Muscle layer of colon (tissue), 2 donors: Measurements from ENCODE around the gene ABHD8.

Experiments used
- H3K27ac ChIP-seq: one replicate; pipeline ENCODE4 v1.7.0; 2013; ENCODE audit warnings: low read depth, mild to moderate bottlenecking, low read length, moderate library complexity
- H3K27me3 ChIP-seq, 2 donors: one replicate each; pipeline ENCODE4 v1.7.0; 2013; ENCODE audit warnings: low read length in 2 of 2, mild to moderate bottlenecking in 2 of 2; ENCODE audit not compliant: insufficient read depth in 2 of 2, control insufficient read depth in 1 of 2
- H3K36me3 ChIP-seq: one replicate; pipeline ENCODE4 v1.7.0; 2013; ENCODE audit warnings: mild to moderate bottlenecking, low read length; ENCODE audit not compliant: insufficient read depth
- H3K4me1 ChIP-seq: one replicate; pipeline ENCODE4 v1.7.0; 2013; ENCODE audit warnings: mild to moderate bottlenecking, low read length; ENCODE audit not compliant: insufficient read depth
- H3K4me3 ChIP-seq, 2 donors: one replicate each; pipeline ENCODE4 v1.7.0; 2013; ENCODE audit warnings: low read length in 2 of 2, low read depth in 1 of 2, mild to moderate bottlenecking in 1 of 2, moderate library complexity in 1 of 2
- H3K9ac ChIP-seq: one replicate; pipeline ENCODE4 v1.7.0; 2013; ENCODE audit warnings: low read length
- H3K9me3 ChIP-seq: one replicate; pipeline ENCODE4 v1.7.0; 2013; ENCODE audit warnings: mild to moderate bottlenecking, low read length
- donor health status: abdominal sarcoma.
- donor health status: Adenocarcinoma of cecum.

The ABHD8 gene

DNA sequence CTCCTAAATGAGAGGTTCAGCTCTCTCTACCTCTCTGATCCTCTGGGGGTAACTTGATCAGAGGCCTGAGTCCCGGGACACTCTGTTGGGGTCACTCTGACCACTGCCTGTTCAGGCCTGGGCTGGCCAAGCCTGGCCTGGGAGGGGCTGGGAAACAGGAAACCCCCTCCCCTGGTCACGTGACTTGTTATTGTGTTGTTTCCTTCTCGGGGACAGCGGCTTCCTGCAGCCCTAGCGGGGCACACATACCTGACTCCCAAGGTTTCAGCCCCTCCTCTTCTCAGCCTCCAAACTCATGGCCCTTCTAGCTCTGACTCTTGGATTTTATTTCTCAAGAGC lies 38.6 kb downstream of the ABHD8 start, which contains the start of gene USHBP1:
Gene USHBP1 (minus strand): TSS at position 105 of the 339 bp plus-strand sequence. CDS start 446 bp downstream, outside the sequence.
- H3K27ac ChIP-seq: no peak within 1 kb of the TSS
- no peak within 1 kb of the TSS for H3K9ac ChIP-seq
- H3K4me3 ChIP-seq: no peak within 1 kb of the TSS
- H3K4me1 ChIP-seq: peaks cover 9% of the 10 kb centered on the region
- no peaks in the 10 kb centered on the region for H3K27me3 ChIP-seq
- no peaks in the 10 kb centered on the region for H3K36me3 ChIP-seq
- no peaks in the 10 kb centered on the region for H3K9me3 ChIP-seq

DNA sequence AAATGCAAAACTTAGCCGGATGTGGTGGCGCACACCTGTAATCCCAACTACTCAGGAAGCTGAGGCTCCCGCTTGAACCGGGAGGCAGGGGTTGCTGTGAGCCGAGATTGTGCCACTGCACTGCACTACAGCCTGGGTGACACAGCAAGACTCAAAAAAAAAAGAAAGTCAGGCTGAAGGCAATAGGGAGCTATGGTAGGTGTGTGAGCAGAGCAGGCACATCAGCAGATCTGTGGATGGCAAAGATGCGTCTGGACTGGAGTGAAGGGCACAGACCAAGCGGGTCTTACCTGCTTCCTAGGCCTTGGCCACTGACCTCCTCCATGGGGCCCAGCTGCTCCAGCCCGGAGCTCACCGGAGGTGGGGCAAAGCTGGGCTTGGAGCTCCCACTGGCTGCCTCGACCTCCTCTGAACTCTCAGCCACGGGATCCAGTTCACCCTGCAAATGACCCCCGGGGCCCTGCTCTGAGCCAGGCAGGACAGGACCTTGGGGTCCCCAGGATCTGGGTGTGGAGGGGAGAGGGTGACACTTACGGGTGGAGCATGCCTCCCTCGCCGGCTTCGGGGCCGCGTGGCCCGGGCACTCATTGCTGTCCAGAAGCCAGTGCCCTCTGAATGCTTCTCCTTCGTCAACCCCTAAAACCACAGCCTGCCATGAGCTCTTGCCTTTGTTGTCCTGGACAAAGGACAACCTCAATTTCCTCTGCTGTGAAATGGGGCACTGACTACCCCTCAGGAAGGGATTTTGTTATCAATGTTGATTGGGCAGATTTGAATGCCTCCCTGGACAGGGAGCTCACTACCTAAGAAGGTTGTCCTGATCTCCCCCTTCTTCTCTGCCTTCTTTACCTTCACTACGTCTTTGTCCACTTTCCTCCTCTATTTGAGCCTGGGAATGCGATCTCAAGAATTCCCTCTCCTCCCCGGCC lies 39.2 kb downstream of the ABHD8 start:
- no peaks in the 10 kb centered on the region for H3K9me3 ChIP-seq
- H3K27ac ChIP-seq: no peak overlapping the region
- H3K9ac ChIP-seq: no peak overlapping the region
- H3K27me3 ChIP-seq: no peaks in the 10 kb centered on the region
- H3K4me3 ChIP-seq: no peak overlapping the region
- peaks cover 9% of the 10 kb centered on the region for H3K4me1 ChIP-seq
- H3K36me3 ChIP-seq: no peaks in the 10 kb centered on the region

DNA sequence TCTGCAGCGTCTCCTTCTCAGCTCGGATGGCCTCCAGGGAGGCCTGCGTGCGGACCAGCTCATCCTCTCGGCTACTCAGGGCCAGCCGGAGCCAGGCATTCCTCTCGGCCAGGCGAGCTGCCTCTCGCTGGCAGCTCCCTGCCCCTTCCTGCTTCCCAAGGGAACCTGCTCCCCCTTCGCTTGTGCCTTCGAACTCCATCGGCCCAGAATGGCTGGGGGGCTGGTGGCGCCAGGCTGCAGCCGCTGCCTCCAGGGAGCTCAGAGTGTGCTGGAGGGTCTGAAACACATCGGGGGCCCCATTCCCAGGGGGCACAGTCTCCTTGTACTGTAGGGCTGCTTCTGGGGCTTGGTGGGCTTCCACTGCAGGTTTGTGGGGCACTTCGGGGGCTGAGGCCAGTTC lies 40.7 kb downstream of the ABHD8 start:
- peaks cover 3% of the 10 kb centered on the region for H3K4me1 ChIP-seq
- no peaks in the 10 kb centered on the region for H3K36me3 ChIP-seq
- H3K9me3 ChIP-seq: no peaks in the 10 kb centered on the region
- H3K27ac ChIP-seq: no peak overlapping the region
- H3K4me3 ChIP-seq: no peak overlapping the region
- no peak overlapping the region for H3K9ac ChIP-seq
- no peaks in the 10 kb centered on the region for H3K27me3 ChIP-seq

DNA sequence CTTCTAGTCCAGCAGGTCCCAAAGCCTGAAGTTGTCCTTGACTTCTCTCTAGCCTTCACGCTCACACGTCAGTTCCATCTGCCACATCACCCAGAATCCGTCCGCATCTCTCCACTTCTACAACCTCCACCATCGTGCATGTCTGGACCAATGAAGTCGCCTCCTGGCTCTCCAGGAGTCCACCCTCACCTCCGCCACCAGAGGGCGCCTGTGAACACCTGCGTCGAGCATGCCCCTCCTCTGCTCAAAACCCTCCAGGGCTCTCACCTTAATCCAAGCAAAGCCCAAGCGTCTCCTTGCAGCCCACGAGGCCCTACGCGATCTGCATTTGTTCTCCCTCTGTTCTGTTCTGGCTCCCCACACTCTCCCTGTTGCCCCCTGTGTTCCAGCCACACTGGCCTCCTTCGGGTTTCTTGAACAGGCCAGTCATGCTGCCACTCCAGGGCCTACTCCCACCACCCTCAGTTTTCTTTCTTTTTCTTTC lies 42.3 kb downstream of the ABHD8 start:
- Histone ChIP-seq H3K9me3 (no peaks in the 10 kb centered on the region), H3K4me1 (no peaks in the 10 kb centered on the region), H3K27ac (no peak overlapping the region), H3K36me3 (no peaks in the 10 kb centered on the region), H3K27me3 (no peaks in the 10 kb centered on the region), H3K9ac (no peak overlapping the region), H3K4me3 (no peak overlapping the region)

DNA sequence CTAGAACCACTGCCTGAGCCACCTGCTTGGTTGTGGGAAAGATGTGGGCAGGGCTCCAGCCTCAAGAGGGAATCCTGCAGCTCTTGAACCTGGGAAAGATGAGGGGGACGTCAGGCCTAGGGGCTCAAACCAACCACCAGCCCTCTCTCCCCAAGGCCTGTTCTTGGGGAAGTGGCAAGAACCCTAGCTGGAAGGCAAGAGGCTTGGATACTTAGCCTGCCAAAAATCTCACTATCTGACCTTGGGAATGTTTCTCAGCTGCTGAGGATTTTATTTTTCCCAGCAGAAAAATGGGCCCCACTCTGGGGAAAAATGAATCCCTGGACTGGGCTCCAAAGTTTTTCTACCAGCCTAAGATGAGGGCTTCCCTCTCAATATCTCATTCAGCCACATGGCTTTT lies 43.3 kb downstream of the ABHD8 start:
- Histone ChIP-seq H3K9me3 (no peaks in the 10 kb centered on the region), H3K4me3 (no peak overlapping the region), H3K36me3 (no peaks in the 10 kb centered on the region), H3K27me3 (no peaks in the 10 kb centered on the region), H3K27ac (no peak overlapping the region), H3K4me1 (no peaks in the 10 kb centered on the region), H3K9ac (no peak overlapping the region)

DNA sequence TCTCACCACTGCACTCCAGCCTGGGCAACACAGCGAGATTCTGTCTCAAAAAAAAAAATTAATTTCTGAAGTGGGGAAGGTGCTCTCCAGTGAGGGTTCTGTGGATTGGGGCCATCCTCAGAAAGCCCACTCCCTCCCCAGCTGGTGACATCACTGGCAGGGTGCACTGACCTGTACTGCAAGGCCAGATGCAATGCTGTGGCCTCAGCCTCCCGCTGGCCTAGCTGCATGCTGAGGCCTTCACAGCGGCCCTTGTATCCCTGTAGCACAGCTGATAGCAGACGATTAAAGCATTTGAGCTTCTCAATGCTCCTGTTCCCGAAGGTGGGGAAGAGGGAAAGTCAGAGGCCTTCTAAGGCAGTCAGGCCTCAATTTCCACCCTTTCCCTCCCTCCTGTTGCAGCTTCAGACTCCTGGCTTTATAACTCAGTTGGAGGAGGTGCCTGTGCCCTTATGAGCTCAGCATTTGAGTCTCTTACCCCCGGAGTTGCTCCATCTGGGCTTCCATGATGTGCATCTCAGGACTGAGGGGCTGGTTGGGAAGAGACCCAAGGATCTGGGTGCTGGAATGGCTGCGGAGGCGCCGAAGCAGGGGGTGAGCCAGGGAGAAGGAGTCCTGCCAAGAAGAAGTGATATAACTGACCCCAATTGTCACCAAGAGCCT lies 44.0 kb downstream of the ABHD8 start:
- no peak overlapping the region for H3K9ac ChIP-seq
- H3K36me3 ChIP-seq: no peaks in the 10 kb centered on the region
- H3K4me1 ChIP-seq: no peaks in the 10 kb centered on the region
- no peaks in the 10 kb centered on the region for H3K9me3 ChIP-seq
- H3K27ac ChIP-seq: no peak overlapping the region
- no peak overlapping the region for H3K4me3 ChIP-seq
- H3K27me3 ChIP-seq: no peaks in the 10 kb centered on the region

DNA sequence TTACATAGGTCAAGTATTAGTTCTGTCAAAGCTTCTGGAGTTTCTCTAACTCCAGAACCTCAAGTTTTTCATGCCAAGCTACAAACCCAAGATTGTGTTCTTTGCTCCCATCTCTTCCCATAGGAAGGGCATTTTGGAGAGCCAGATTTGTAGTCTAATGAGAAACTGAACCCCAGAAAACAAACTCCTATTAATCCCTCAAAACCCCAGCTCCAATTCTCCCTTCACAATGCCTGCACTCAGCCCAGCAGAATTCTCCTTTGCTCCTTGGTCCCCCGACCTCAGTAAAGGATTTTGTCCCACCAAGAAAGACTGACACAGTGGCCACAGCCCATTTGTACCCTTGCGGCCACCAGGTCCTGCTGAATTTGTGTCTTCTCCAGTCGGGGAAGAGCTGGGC lies 47.1 kb downstream of the ABHD8 start:
- Histone ChIP-seq H3K36me3 (no peaks in the 10 kb centered on the region), H3K27ac (no peak overlapping the region), H3K27me3 (no peaks in the 10 kb centered on the region), H3K4me1 (no peaks in the 10 kb centered on the region), H3K9me3 (no peaks in the 10 kb centered on the region), H3K4me3 (no peak overlapping the region), H3K9ac (no peak overlapping the region)

DNA sequence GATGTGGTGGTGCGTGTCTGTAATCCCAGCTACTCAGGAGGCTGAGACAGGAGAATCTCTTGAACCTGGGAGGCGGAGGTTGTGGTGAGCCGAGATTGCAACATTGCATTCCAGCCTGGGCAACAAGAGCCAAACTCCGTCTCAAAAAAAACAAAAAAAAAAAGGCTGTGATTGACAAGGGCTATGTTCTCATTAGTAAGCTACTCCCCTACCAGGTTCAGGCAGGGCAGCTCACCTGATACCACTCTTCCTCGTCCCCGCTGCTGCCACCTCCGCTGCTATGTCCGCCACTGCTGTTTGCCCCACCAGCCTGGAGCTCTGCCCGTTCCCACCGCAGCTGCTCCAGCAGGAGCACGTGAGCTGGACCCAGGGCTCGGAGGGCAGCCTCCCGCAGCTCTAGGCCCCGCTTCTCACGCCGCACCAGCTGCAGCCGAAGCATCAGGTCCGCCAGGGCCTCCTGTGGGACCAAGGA lies 48.0 kb downstream of the ABHD8 start:
- Histone ChIP-seq H3K4me3 (no peak overlapping the region), H3K36me3 (no peaks in the 10 kb centered on the region), H3K9me3 (no peaks in the 10 kb centered on the region), H3K27ac (no peak overlapping the region), H3K9ac (no peak overlapping the region), H3K4me1 (no peaks in the 10 kb centered on the region), H3K27me3 (no peaks in the 10 kb centered on the region)

DNA sequence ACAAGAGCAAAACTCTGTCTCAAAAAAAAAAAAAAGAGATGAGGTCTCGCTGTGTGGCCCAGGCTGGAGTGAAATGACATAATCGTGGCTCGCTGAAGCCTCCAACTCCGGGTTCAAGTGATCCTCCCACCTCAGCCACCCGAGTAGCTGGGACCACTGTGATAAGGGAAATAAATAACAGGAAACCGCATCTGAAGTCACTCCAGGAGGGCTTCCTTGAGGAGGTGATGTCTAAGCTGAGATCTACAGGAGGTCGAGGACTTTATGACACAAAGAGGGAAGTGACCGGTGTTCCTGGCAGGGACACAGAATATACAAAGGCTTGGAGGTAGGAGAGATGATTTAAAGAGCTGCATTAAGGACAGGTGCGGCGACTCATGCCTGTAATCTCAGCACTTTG lies 48.6 kb downstream of the ABHD8 start:
- Histone ChIP-seq H3K27me3 (no peaks in the 10 kb centered on the region), H3K36me3 (no peaks in the 10 kb centered on the region), H3K4me3 (no peak overlapping the region), H3K9me3 (no peaks in the 10 kb centered on the region), H3K4me1 (no peaks in the 10 kb centered on the region), H3K27ac (no peak overlapping the region), H3K9ac (no peak overlapping the region)

DNA sequence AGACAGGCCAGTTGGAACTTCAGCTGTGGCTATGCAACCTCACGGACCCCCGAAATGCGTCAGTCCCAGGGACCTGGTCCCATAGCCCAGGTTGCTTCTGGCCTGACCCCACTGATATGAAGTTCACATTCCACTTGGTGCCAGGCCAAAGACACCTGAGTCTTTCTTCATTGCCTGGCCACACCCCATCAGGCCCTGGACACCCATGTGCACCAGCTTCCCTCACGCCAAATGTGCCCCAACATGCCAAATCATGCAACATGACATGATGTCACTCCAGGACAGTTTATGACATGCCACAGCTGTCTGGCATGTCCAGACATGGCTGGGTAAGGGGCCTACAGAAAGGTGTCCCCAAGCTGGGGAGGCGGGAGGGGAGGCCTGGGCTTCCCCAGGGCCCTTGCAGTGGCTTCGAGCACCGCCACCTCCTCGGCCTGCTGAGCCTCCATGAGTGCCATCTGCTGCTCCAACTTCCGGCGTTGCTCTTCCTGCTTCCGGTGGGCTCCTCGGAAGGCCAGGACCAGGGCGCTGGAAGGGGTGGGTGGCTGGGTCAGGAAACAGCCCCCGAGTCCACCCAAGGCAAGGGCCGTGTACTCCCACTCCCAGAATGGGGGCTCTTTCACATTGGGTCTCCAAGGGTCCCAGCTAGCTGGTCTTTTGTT lies 53.2 kb downstream of the ABHD8 start:
- Histone ChIP-seq H3K4me1 (peaks cover 9% of the 10 kb centered on the region), H3K9me3 (no peaks in the 10 kb centered on the region), H3K27me3 (no peaks in the 10 kb centered on the region), H3K4me3 (no peak overlapping the region), H3K36me3 (no peaks in the 10 kb centered on the region), H3K27ac (no peak overlapping the region), H3K9ac (no peak overlapping the region)

DNA sequence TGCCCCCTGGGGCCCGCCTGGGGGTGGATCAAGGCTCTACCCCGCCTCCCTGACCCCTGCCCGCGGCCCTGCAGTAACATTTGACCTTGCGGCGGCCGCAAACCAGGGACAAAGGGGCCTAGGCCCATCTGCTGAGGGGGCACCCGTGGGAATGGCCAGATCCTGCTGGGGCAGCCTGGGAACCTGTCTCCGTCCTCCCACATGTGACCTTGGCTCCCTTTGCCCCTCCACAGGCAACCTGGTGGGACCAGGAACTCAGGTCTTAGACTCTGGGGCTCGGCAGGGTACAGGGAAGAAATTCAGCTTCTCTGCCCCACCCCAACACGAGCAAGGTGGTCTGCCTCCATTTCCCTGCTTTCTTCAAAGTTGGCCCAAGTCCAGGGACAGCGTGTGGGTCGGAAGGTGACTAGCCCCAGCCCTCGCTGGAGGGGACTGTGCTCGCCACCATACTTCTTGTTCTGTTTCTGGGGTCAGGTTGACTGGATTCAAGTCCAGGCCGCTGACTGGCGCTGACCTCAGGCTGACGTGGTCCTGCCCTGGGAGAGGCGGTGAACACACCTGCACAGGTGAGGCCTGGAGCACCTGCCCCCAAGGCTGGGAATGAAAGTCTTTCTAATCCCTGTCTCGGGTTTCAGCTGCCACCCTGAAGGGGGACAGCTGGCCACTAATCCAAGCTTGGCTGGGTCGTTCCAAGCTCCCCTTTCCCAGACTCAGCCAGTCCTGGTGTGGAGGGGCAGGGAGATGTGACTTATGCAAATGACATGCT lies 55.0 kb downstream of the ABHD8 start:
- H3K9me3 ChIP-seq: no peaks in the 10 kb centered on the region
- no peak overlapping the region for H3K9ac ChIP-seq
- H3K4me1 ChIP-seq: peaks cover 12% of the 10 kb centered on the region
- no peaks in the 10 kb centered on the region for H3K27me3 ChIP-seq
- H3K36me3 ChIP-seq: no peaks in the 10 kb centered on the region
- H3K4me3 ChIP-seq: no peak overlapping the region
- H3K27ac ChIP-seq: no peak overlapping the region
